Glutamatergic neuron (in vitro differentiated cells): ENCODE results near the gene RNF213. TPM values are rescaled to one million over a fixed set of nuclear protein-coding genes. Genes with fewer than 3 reads are reported as not detected.
A peak's percentile ranks its signal among the peaks of the same experiment; 100 is the strongest.

ENCODE experiments used
- DNase-seq: peaks from one replicate; pipeline ENCODE4 v3.0.0; 2022
- H3K27ac Mint-ChIP-seq: one replicate; pipeline ENCODE4 v1.8.0; 2020; ENCODE audit warnings: mild to moderate bottlenecking, mixed read lengths, inconsistent platforms; ENCODE audit not compliant: unreplicated experiment
- H3K27me3 Mint-ChIP-seq: one replicate; pipeline ENCODE4 v1.8.0; 2020; ENCODE audit warnings: mild to moderate bottlenecking, moderate library complexity, mixed read lengths, inconsistent platforms; ENCODE audit not compliant: unreplicated experiment
- H3K36me3 Mint-ChIP-seq: one replicate; pipeline ENCODE4 v1.8.0; 2020; ENCODE audit warnings: mild to moderate bottlenecking, mixed read lengths, inconsistent platforms; ENCODE audit not compliant: unreplicated experiment
- H3K4me1 Mint-ChIP-seq: one replicate; pipeline ENCODE4 v1.8.0; 2020; ENCODE audit warnings: mild to moderate bottlenecking, low read depth, mixed read lengths, inconsistent platforms; ENCODE audit not compliant: unreplicated experiment
- H3K4me3 Mint-ChIP-seq: one replicate; pipeline ENCODE4 v1.8.0; 2020; ENCODE audit warnings: mild to moderate bottlenecking, mixed read lengths, inconsistent platforms; ENCODE audit not compliant: unreplicated experiment
- H3K9me3 Mint-ChIP-seq: one replicate; pipeline ENCODE4 v1.8.0; 2020; ENCODE audit warnings: mild to moderate bottlenecking, moderate library complexity, mixed read lengths, inconsistent platforms; ENCODE audit not compliant: unreplicated experiment
- total RNA-seq: library from RNA; stranded (reverse); fragmentation: NEBNext Ultra II Directional; extraction: Animal tissue kit (Norgen Biotek cat#: 25700); gene quantifications from one replicate; pipeline ENCODE4 v1.2.1, GENCODE V29; 2021; ENCODE audit not compliant: unreplicated experiment
- TF ChIP-seq, protein P1 (sequence below): fragments of 200-600 bp; sonication (generic); IDR thresholded peaks from one replicate; pipeline ENCODE4 v1.5.0; 2021; ENCODE audit not compliant: partially characterized antibody, unreplicated experiment

RNF213 gene
- total RNA-seq, 1 donor from 2014 or later, result 34.7 TPM

DNA sequence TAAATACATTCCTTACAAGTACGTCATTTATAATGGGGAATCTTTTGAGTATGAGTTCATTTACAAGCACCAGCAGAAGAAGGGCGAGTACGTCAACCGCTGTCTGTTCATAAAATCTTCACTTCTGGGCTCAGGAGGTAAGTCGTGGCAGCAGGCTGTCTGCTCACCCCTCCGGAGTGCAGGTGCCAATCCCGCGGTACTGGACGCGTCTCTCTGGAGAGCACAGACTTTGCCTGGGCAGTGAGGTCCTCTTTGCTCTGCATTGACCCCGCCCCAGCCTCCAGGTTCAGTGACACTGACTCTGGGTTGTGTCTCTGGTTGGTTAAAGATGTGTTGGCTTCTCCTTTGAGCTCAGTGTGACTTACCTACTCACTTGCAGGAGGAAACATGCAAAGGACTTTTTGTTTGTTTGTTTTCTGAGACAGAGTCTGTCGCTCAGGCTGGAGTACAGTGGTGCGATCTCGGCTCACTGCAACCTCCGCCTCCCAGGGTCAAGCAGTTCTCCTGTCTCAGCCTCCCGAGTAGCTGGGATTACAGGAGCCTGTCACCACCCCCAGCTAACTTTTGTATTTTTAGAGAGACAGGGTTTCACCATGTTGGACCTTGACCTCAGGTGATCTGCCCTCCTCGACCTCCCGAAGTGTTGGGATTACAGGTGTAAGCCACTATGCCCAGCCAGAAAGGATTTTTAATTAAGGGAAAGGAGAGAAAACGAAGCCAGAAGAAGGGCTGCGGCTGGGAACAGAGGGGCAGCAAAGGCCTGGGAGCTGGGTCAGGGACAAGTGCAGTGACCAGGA lies 31.2 kb downstream of the RNF213 start:
- H3K4me1 Mint-ChIP-seq, result peaks cover 2% of the 10 kb centered on the region
- TF ChIP-seq, protein P1, sequence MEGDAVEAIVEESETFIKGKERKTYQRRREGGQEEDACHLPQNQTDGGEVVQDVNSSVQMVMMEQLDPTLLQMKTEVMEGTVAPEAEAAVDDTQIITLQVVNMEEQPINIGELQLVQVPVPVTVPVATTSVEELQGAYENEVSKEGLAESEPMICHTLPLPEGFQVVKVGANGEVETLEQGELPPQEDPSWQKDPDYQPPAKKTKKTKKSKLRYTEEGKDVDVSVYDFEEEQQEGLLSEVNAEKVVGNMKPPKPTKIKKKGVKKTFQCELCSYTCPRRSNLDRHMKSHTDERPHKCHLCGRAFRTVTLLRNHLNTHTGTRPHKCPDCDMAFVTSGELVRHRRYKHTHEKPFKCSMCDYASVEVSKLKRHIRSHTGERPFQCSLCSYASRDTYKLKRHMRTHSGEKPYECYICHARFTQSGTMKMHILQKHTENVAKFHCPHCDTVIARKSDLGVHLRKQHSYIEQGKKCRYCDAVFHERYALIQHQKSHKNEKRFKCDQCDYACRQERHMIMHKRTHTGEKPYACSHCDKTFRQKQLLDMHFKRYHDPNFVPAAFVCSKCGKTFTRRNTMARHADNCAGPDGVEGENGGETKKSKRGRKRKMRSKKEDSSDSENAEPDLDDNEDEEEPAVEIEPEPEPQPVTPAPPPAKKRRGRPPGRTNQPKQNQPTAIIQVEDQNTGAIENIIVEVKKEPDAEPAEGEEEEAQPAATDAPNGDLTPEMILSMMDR, result no peak
- H3K27me3 Mint-ChIP-seq, result peaks cover 2% of the 10 kb centered on the region
- DNase-seq, result no peak
- H3K4me3 Mint-ChIP-seq, result no peak overlapping the region
- H3K9me3 Mint-ChIP-seq, result no peaks in the 10 kb centered on the region
- no peak overlapping the region for H3K27ac Mint-ChIP-seq
- peaks cover 6% of the 10 kb centered on the region for H3K36me3 Mint-ChIP-seq

DNA sequence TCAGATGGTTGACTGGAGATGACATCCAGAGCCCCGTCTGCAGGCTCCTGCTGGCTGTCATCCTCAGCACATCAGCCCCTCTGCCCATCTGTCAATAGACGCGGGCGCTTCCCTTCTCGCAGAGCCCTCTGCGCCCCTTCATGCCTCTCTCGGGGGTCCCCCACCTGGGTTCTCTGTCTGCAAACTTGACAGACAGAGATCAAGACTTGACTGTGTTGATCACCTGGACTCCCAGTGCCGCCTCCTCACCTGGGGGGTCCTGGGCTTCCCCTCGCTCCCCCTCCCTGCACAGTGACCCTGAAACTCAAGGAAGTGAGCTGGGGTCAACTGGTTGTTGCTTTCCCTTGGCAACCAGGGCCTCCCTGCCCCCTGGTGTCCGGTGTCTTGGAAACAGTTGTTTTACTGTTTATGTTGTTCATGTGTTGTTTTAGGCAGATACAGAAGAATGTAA lies 31.9 kb downstream of the RNF213 start:
- H3K27me3 Mint-ChIP-seq, result peaks cover 2% of the 10 kb centered on the region
- TF ChIP-seq, protein P1, result no peak
- H3K9me3 Mint-ChIP-seq, result no peaks in the 10 kb centered on the region
- H3K4me1 Mint-ChIP-seq, result peaks cover 2% of the 10 kb centered on the region
- H3K36me3 Mint-ChIP-seq, result peaks cover 6% of the 10 kb centered on the region
- DNase-seq, result peak; percentile 12
- H3K4me3 Mint-ChIP-seq, result no peak overlapping the region
- no peak overlapping the region for H3K27ac Mint-ChIP-seq

DNA sequence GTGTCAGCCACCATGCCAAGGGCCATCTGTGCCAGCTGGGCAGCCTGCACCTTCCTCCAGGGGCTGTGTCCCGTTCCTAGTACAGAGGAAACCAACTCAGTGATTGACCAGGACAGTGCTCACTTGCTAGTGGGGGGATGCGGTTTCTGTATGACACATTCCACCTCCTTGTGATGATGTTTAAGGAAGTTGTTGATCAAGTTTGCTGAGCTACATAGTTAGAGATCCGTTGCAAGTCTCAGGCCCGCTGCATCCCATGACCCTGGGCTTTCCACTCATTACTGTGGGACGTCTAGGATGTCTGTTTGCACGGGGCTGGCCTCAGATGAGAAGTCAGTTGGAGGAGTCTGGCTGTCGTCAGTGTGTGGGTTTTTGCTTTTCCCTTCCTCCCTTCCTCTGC lies 33.6 kb downstream of the RNF213 start:
- peaks cover 2% of the 10 kb centered on the region for H3K27me3 Mint-ChIP-seq
- no peak overlapping the region for H3K4me3 Mint-ChIP-seq
- H3K9me3 Mint-ChIP-seq, result no peaks in the 10 kb centered on the region
- no peak overlapping the region for H3K27ac Mint-ChIP-seq
- TF ChIP-seq, protein P1, result no peak
- DNase-seq, result peak; percentile 2
- peaks cover 2% of the 10 kb centered on the region for H3K4me1 Mint-ChIP-seq
- H3K36me3 Mint-ChIP-seq, result peaks cover 6% of the 10 kb centered on the region

DNA sequence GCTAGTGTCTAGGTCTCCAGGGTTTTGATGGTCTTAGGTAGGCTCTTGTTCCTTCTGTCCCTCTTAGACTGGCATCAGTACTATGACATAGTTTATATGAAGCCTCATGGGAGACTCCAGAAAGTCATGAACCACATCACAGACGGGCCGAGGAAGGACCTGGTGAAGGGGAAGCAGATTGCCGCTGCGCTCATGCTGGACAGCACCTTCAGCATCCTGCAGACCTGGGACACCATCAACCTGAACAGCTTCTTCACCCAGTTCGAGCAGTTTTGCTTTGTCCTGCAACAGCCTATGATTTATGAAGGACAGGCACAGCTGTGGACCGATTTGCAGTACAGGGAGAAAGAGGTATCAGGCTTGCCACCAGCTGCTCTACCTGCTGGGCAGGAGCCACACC lies 34.0 kb downstream of the RNF213 start:
- Mint-ChIP-seq H3K27ac (no peak overlapping the region), H3K4me3 (no peak overlapping the region), H3K27me3 (peaks cover 2% of the 10 kb centered on the region), H3K9me3 (no peaks in the 10 kb centered on the region), H3K36me3 (peaks cover 6% of the 10 kb centered on the region), H3K4me1 (no peaks in the 10 kb centered on the region)
- peak; percentile 1 for DNase-seq
- TF ChIP-seq, protein P1, result no peak

DNA sequence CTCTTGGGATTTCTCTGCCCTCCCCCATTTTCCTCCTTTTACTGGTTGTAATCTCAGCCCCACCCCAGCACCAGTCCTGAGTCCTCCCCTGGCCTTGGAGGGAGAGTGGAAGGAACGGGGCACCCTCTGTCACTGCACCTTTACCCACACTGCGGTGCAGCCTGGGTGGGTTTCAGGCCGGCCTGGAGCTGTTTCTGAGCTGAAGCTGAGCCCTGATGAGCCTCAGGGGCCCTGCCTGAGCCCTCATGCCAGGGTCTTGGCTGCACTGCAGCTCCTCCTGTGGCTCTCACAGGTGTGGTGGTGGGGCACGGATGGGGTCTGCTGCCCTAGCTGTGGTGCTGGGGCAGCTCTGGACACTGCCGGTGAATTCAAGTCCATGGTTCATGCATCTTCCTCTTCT lies 34.5 kb downstream of the RNF213 start:
- H3K36me3 Mint-ChIP-seq, result peaks cover 6% of the 10 kb centered on the region
- H3K4me3 Mint-ChIP-seq, result no peak overlapping the region
- TF ChIP-seq, protein P1, result no peak

More for the DNA sequence above, 34.5 kb downstream of the RNF213 start:
- Mint-ChIP-seq H3K27ac (no peak overlapping the region), H3K27me3 (peaks cover 2% of the 10 kb centered on the region), H3K9me3 (no peaks in the 10 kb centered on the region), H3K4me1 (no peaks in the 10 kb centered on the region)
- no peak for DNase-seq
